OCI-LY1 (cell line): ENCODE data around the gene GUSB.
"Not testable (repeated sequence)": the region's sequence is repeated elsewhere in the genome, so short reads cannot be mapped to it uniquely, and the experiment has no call there.

Source experiments
- CTCF ChIP-seq: fragments of 200-600 bp; sonication (generic), shearing (Covaris generic); IDR thresholded peaks from 2 replicates; pipeline ENCODE4 v1.5.1; 2017; ENCODE audit warnings: mild to moderate bottlenecking, antibody characterized with exemption, low read length, moderate library complexity, mixed read lengths
- EZH2 ChIP-seq: fragments of 200-600 bp; sonication (generic), shearing (Covaris generic); IDR thresholded peaks from 2 replicates; pipeline ENCODE4 v1.8.0; 2017; ENCODE audit warnings: borderline replicate concordance, mixed run types, mild to moderate bottlenecking, antibody characterized with exemption, low read length, moderate library complexity, mixed read lengths

GRCh38 chr7:66000823-66001417 lies 18.9 kb upstream of the GUSB start:
- not testable (repeated sequence) for TF ChIP-seq CTCF, EZH2
